GM18505 (cell line): ENCODE measurements around the gene MEIS2.

Experiments used
- ATAC-seq: cut with Tn5 transposase; IDR thresholded peaks from one replicate; pipeline ENCODE4 v1.9.1; 2021; ENCODE audit not compliant: unreplicated experiment
- POLR2A ChIP-seq: IDR thresholded peaks from 4 replicates; pipeline ENCODE4 v1.6.1; 2011; ENCODE audit warnings: borderline replicate concordance; ENCODE audit not compliant: insufficient read depth, insufficient read length; ENCODE audit errors: extremely low read depth

MEIS2 gene

DNA sequence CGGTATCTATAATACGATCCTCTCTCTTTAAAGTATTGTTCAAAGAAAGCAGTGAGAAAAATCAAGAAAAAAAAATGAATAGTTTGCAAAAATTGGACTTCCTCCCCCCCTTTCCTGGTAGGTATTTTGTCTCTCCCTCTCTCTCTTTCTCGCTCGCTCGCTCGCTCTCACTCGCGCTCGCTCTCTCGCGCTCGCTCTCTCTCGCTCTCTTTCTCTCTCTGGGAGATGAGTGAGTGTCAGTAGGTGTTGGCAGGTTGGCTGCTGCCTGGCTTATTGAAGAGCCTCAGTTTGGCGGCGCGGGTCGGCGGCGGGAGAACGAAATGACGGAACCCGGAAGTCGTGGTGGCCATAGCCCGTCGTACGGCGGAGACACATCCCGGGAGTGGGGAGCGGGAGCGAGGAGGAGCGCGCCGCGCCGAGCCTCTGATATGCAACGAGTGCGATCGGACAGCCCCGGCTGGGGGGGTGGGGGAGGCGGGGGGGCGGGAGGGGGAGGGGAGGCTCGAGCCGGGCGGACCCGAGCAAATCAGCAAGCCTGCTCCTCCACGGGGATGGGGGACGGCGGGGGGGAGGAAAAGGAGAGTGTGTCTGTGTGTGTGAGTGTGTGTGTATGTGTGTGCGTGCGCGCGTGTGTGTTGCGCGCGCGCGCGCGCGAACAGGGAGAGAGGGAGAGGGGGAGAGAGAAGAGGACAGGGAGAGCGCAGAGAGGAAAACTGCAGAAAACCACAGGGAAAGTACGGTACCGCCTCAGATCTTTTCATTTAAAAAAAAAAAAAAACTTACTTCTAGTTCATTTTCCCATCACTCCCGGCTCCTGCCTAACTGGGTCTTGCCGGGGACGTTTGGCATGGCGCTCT is at the start of gene MEIS2:
MEIS2 (minus strand) TSS at position 441 of the 857 bp plus-strand sequence. CDS start 1,083 bp downstream, outside the sequence.
- peak; percentile 56 for TF ChIP-seq POLR2A
- ATAC-seq, result peak; percentile 42

DNA sequence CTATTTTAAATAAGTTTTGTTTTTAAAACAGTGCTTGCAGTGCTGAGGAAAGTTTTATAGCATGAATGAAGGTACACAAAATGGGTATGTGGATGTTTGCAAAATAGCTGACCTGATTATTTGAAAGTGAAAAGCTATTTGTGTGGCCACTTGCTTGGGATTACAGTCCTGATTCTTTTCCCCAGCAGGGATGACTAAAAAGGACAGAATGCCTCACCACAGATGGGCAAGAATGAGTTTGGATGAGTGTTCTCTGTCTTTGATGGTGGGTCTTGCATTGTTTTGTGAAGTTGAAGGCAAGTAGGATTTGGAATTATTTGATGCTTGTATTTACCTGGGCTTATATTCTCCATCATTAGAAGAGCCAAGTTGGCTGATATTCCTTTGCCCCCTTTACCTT is 48.8 kb upstream of the MEIS2 start:
- TF ChIP-seq POLR2A, result no peak
- no peak for ATAC-seq

- ATAC-seq, result no peak
- no peak for TF ChIP-seq POLR2A
Observed at GRCh38 chr15:37148714-37149113, 48.4 kb upstream of the MEIS2 start.

DNA sequence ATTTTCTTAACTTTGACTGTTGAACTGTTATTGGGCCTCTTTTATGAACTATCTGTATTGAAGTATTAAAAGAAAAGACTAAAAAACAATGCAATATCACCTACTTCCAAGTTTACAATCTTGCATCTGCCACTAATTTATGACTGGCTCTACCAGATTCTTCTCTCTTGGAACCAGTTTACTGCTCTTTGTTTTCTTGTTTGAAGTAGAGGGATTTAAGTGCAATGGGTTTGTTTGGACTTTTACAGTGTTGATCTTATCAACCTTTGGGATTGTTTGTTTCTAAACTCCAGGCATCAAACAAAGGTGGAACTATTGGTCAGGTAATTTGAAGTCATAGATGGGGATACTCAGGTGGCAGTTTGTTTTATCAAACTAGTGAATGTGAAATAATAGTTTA is 43.0 kb upstream of the MEIS2 start:
- ATAC-seq, result no peak
- no peak for TF ChIP-seq POLR2A

- TF ChIP-seq POLR2A, result no peak
- no peak for ATAC-seq
Observed at GRCh38 chr15:37142371-37142770, 42.0 kb upstream of the MEIS2 start.

GRCh38 chr15:37140531-37141058 is 40.2 kb upstream of the MEIS2 start:
- no peak for ATAC-seq
- TF ChIP-seq POLR2A, result no peak

DNA sequence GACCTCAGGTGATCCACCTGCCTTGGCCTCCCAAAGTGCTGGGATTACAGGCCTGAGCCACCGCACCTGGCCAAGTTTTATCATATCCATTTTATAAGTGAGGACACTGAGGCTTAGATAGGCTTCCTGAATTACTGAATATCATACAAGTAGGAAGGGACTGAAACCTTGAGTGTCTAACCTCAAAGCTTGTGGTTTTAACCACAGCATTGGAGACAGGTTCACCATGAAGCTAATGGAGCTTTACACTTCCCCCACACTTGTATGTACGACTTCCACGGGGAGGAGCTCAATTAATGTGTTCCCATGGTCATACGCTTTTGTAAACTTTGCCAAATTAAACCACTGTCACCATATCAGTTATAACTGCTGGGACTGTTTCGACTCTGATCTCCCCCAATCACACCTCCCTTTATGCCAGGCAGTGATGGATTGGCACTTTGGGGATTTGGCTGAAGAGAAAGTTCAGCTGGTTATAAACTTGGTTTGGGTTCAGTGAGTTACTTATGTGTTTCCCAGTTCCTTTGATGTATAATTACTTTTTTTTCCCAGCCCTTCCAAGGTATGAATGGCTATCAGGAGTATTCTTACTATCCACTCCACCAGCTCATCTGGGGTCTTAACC is 38.4 kb upstream of the MEIS2 start:
- no peak for TF ChIP-seq POLR2A
- no peak for ATAC-seq

- ATAC-seq, result no peak
- TF ChIP-seq POLR2A, result no peak
Observed at GRCh38 chr15:37137221-37137620, 36.9 kb upstream of the MEIS2 start.

- no peak for TF ChIP-seq POLR2A
- no peak for ATAC-seq
Observed at GRCh38 chr15:37136666-37137065, 36.3 kb upstream of the MEIS2 start.

DNA sequence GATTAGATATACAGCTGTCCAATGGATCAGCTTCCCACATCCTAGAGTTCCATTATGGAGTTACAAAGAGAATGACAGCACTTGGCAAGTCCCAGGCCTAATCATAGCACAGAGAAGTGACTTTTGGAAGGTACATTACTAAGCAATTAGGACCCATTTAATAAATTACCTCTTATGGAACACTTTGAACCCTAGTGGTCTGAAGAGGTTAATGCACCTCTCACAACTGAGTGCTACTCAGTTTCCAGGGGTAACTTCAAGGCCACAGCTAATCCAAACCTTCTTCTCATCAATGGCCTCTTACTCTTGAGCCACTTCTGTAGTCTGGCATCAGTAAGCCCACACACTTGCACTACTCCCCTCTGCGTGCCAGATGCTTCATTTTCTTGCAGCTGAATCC is 34.9 kb upstream of the MEIS2 start:
- TF ChIP-seq POLR2A, result no peak
- peak; percentile 77 for ATAC-seq

DNA sequence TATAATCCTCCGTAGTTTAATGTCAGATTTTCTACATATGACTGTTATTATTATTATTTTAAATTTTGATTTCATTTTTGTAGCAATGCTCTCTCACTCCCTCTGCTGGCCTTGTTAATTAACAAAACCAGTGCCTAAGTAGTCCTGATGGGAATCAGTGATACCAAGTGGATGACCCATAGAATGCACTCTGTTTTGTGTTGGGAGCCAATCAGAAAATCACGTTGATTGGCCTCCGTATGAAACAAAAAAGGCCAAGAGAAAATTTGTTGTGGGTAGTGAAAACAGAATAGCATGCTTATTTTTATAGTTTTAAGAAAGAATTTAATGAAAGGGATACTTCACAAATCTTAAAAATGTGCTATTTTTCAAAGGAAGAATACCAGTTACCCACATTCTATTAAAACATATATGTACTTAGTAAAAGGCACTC is 34.4 kb upstream of the MEIS2 start:
- ATAC-seq, result no peak
- no peak for TF ChIP-seq POLR2A

DNA sequence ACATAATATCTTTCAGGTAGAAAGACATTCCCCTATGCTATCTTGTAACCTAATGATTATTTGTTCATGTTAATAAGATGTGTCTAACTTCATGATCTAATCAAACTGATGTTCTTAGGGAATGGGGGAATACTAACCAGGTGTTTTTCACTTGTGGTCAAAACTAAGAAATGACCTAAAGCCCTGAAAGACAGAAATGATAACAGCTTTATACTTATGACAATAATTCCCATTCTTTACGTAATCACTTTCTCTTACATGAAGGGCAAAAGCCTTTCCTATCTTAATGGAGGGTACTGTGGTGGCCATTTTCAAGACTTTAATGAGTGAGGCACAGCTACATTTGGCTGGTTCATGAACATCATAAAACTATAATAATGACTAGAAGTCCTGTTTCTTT is 33.9 kb upstream of the MEIS2 start:
- no peak for TF ChIP-seq POLR2A
- no peak for ATAC-seq

GRCh38 chr15:37133602-37134001 is 33.3 kb upstream of the MEIS2 start:
- no peak for TF ChIP-seq POLR2A
- ATAC-seq, result no peak
